ENCODE results near the gene NDUFB4.

The NDUFB4 gene

GRCh38 chr3:120563356-120564022 is 32.6 kb upstream of the NDUFB4 start:
- no peak overlapping the region for H3K27ac Mint-ChIP-seq
- H3K4me1 Mint-ChIP-seq, result peaks cover 6 to 25% of the 10 kb centered on the region in 2 donors
- ATAC-seq (replicated peaks), result no peak
- no peaks in the 10 kb centered on the region for H3K9me3 Mint-ChIP-seq
- H3K27me3 Mint-ChIP-seq, result peaks cover 17 to 18% of the 10 kb centered on the region in 2 donors
- H3K4me3 Mint-ChIP-seq, result no peak overlapping the region
- no peak for DNase-seq
- no peaks in the 10 kb centered on the region for H3K36me3 Mint-ChIP-seq

GRCh38 chr3:120566243-120566975 is 29.7 kb upstream of the NDUFB4 start:
- ATAC-seq (replicated peaks) (peak in 1 of 2 donors; percentile 27), DNase-seq (no peak)
- H3K4me3 Mint-ChIP-seq, result no peak overlapping the region
- H3K27me3 Mint-ChIP-seq, result peaks cover 7 to 20% of the 10 kb centered on the region in 2 donors
- H3K4me1 Mint-ChIP-seq, result peaks cover 0 to 7% of the 10 kb centered on the region in 2 donors
- no peak overlapping the region for H3K27ac Mint-ChIP-seq
- H3K9me3 Mint-ChIP-seq, result no peaks in the 10 kb centered on the region
- no peaks in the 10 kb centered on the region for H3K36me3 Mint-ChIP-seq

DNA sequence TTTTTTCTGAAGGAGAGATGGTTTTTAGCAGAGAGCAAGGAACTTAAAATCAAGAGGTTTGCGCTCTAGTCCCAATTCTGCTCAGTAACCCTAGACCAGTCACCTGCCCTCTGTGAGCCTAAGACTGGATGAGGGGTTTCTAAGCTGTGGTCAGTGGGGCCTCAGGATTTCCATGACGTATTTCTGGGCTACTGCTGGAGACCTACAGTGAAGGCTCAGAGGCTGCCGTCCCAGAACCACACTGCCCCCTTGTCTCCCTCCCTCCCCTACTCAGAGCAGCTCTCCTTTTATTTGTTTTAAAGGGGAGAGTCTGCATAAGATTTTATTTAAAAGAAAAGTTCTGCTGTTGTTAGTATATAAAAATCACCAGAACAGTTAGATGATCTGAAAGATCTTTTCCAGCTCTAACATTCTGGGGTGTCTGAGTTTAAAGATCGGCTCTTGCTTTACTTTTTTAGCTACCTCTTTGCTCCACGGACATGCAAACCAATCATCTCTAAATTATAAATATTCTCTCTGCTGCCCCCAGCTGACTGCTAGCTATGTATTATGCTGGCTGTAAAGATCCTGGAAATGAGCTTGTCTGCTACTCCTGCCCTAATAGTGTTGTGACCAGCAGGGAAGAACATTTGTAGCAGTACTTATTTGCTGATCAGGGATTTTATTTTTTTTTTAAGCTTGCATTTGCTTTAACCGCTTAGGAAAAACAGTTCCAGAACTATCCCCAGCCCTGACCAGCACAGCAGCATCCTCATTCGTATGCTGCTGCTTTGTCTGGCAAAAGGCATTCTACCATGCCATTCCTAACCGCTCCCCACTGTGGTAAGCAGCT is 28.6 kb upstream of the NDUFB4 start:
- Mint-ChIP-seq H3K36me3 (no peaks in the 10 kb centered on the region), H3K4me3 (peak overlapping the region; percentile 45 to 57), H3K9me3 (peaks cover 0 to 3% of the 10 kb centered on the region in 2 donors), H3K4me1 (peaks cover 0 to 6% of the 10 kb centered on the region in 2 donors), H3K27ac (no peak overlapping the region), H3K27me3 (peaks cover 7 to 26% of the 10 kb centered on the region in 2 donors)
- DNase-seq, result no peak
- ATAC-seq (replicated peaks), result peak; percentile 53 to 69

DNA sequence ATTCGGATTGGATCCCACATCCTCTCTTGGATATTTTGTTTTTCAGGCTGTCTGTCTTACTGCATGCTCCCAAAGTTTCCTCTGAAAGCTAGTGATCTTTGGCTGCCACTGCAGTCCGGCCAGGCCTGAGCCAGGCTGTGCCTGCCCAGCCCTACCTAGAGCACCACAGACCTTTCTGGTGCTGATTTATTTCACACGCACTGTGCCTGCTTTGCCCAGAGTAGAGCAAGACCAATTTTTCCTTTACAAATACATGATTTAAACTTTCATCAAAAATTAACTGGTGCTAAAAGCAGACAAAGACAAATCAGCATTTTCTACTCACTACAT is 28.0 kb upstream of the NDUFB4 start:
- H3K27me3 Mint-ChIP-seq, result peaks cover 7 to 26% of the 10 kb centered on the region in 2 donors
- DNase-seq, result no peak
- H3K4me3 Mint-ChIP-seq, result no peak overlapping the region
- ATAC-seq (replicated peaks), result no peak
- H3K36me3 Mint-ChIP-seq, result no peaks in the 10 kb centered on the region
- peaks cover 0 to 6% of the 10 kb centered on the region in 2 donors for H3K4me1 Mint-ChIP-seq
- no peak overlapping the region for H3K27ac Mint-ChIP-seq
- H3K9me3 Mint-ChIP-seq, result peaks cover 2 to 3% of the 10 kb centered on the region in 2 donors

- H3K4me3 Mint-ChIP-seq, result no peak overlapping the region
- DNase-seq (no peak), ATAC-seq (replicated peaks) (no peak)
- H3K27me3 Mint-ChIP-seq, result peaks cover 7 to 27% of the 10 kb centered on the region in 2 donors
- H3K36me3 Mint-ChIP-seq, result no peaks in the 10 kb centered on the region
- H3K27ac Mint-ChIP-seq, result no peak overlapping the region
- H3K9me3 Mint-ChIP-seq, result peaks cover 2 to 3% of the 10 kb centered on the region in 2 donors
- peaks cover 0 to 6% of the 10 kb centered on the region in 2 donors for H3K4me1 Mint-ChIP-seq
These were observed 27.5 kb upstream of the NDUFB4 start for GRCh38 chr3:120568598-120568997.

- H3K27me3 Mint-ChIP-seq, result peaks cover 7 to 28% of the 10 kb centered on the region in 2 donors
- H3K9me3 Mint-ChIP-seq, result peaks cover 3% of the 10 kb centered on the region in 2 donors
- H3K36me3 Mint-ChIP-seq, result no peaks in the 10 kb centered on the region
- no peak overlapping the region for H3K4me3 Mint-ChIP-seq
- DNase-seq, result no peak
- ATAC-seq (replicated peaks), result no peak
- peaks cover 0 to 6% of the 10 kb centered on the region in 2 donors for H3K4me1 Mint-ChIP-seq
- no peak overlapping the region for H3K27ac Mint-ChIP-seq
These were observed 26.7 kb upstream of the NDUFB4 start for GRCh38 chr3:120569222-120570057.

DNA sequence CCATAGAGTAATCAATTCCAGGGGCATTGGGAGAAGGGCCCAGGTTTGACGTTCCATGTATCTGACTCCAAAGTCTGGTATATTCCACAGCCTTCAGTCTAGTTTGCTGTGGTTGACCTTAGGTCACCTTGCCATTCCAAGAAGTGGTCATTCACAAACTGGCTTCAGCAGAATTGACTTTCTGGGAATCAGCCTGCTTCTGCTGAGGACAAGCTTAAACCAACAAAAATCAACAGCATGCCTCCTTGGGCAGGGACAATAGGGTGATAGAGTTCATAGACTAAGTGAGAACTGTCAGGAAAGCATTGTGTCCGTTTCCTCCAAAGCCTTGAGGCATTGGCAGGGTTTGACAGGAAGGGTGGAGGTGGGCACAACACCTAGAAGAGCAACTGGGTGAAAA is 24.1 kb upstream of the NDUFB4 start:
- H3K36me3 Mint-ChIP-seq, result no peaks in the 10 kb centered on the region
- peaks cover 7 to 23% of the 10 kb centered on the region in 2 donors for H3K27me3 Mint-ChIP-seq
- peaks cover 3% of the 10 kb centered on the region in 2 donors for H3K9me3 Mint-ChIP-seq
- H3K4me1 Mint-ChIP-seq, result peaks cover 0 to 6% of the 10 kb centered on the region in 2 donors
- no peak overlapping the region for H3K27ac Mint-ChIP-seq
- no peak for DNase-seq
- ATAC-seq (replicated peaks), result no peak
- H3K4me3 Mint-ChIP-seq, result no peak overlapping the region

DNA sequence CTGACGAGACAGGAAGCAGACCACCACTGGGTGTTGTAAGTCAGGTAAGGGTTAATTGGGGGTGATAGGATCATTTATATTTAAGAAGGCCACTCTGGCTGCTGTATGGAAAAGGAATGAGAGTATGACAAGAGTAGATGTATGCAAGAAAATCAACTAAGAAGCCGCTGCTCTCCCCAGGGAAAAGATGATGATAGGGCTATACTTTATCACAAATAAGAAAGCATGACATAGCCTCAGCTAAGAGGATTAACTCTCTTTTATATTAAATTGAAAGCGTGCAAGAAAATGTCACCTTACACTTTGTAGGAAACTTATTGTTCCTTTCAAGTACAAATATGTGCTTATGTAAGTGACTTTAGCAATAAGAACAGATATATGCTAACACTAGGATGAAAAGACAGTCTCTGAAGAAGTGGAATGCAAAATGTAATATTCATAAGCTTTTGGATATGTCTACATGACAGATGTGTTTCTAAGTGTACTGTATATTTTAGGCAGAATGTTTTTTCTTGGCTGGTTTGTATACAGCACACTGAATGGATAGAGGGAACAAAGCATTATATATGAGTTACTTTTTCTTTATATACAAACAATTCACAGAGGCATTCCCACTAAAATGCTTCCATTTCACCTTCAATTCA is 8.7 kb upstream of the NDUFB4 start:
- Mint-ChIP-seq H3K4me3 (no peak overlapping the region), H3K27ac (no peak overlapping the region), H3K9me3 (peaks cover 0 to 1% of the 10 kb centered on the region in 2 donors), H3K27me3 (peaks cover 18 to 28% of the 10 kb centered on the region in 2 donors), H3K4me1 (no peaks in the 10 kb centered on the region), H3K36me3 (peaks cover 2 to 3% of the 10 kb centered on the region in 2 donors)
- no peak for ATAC-seq (replicated peaks)
- no peak for DNase-seq

- H3K9me3 Mint-ChIP-seq, result no peaks in the 10 kb centered on the region
- H3K27me3 Mint-ChIP-seq, result no peaks in the 10 kb centered on the region
- ATAC-seq (replicated peaks), result no peak
- peak overlapping the region; percentile 94 for H3K27ac Mint-ChIP-seq
- H3K36me3 Mint-ChIP-seq, result peaks cover 3 to 4% of the 10 kb centered on the region in 2 donors
- H3K4me3 Mint-ChIP-seq, result peak overlapping the region; percentile 84 to 89
- DNase-seq, result no peak
- H3K4me1 Mint-ChIP-seq, result peaks cover 6 to 7% of the 10 kb centered on the region in 2 donors
These were observed 384 bp upstream of the NDUFB4 start for GRCh38 chr3:120595788-120596115.

GRCh38 chr3:120596853-120597223 is 702 bp downstream of the NDUFB4 start:
- H3K27me3 Mint-ChIP-seq, result no peaks in the 10 kb centered on the region
- peak overlapping the region; percentile 84 to 89 for H3K4me3 Mint-ChIP-seq
- no peaks in the 10 kb centered on the region for H3K9me3 Mint-ChIP-seq
- ATAC-seq (replicated peaks) (no peak), DNase-seq (no peak)
- peaks cover 6 to 7% of the 10 kb centered on the region in 2 donors for H3K4me1 Mint-ChIP-seq
- H3K36me3 Mint-ChIP-seq, result peaks cover 4 to 12% of the 10 kb centered on the region in 2 donors
- peak overlapping the region; percentile 94 for H3K27ac Mint-ChIP-seq

GRCh38 chr3:120597445-120598049 is 1.4 kb downstream of the NDUFB4 start:
- Mint-ChIP-seq H3K9me3 (no peaks in the 10 kb centered on the region), H3K27ac (peak overlapping the region; percentile 72), H3K36me3 (peaks cover 7 to 14% of the 10 kb centered on the region in 2 donors), H3K4me3 (peak overlapping the region in 1 of 2 donors; percentile 78), H3K27me3 (no peaks in the 10 kb centered on the region), H3K4me1 (peaks cover 6 to 7% of the 10 kb centered on the region in 2 donors)
- ATAC-seq (replicated peaks), result no peak
- DNase-seq, result no peak

DNA sequence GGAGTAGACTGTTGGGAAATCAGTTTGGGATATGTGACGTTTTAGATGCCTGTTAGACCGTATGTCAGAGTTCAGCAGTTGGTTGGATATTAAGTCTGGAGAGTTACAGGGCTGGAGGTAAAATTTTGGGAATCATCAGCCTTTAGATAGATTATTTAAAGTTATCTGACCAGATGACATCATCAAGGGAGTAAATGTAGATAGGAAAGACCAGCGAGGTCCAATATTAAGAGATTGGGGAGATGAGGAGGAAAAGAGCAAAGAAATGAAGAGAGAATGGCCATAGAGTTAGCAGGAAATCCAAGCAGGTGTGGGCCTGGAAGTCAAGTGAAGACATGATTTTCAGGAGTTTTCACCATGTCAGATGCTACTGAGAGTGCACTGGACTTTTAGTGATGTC is 3.1 kb downstream of the NDUFB4 start:
- DNase-seq (no peak), ATAC-seq (replicated peaks) (no peak)
- Mint-ChIP-seq H3K36me3 (peaks cover 14 to 23% of the 10 kb centered on the region in 2 donors), H3K27ac (no peak overlapping the region), H3K9me3 (no peaks in the 10 kb centered on the region), H3K4me3 (no peak overlapping the region), H3K27me3 (no peaks in the 10 kb centered on the region), H3K4me1 (peaks cover 6 to 7% of the 10 kb centered on the region in 2 donors)

- Mint-ChIP-seq H3K27ac (peak overlapping the region; percentile 60), H3K4me1 (peaks cover 0 to 5% of the 10 kb centered on the region in 2 donors), H3K27me3 (no peaks in the 10 kb centered on the region), H3K9me3 (no peaks in the 10 kb centered on the region), H3K4me3 (no peak overlapping the region), H3K36me3 (peaks cover 12 to 20% of the 10 kb centered on the region in 2 donors)
- DNase-seq (no peak), ATAC-seq (replicated peaks) (no peak)
These were observed 5.4 kb downstream of the NDUFB4 start for GRCh38 chr3:120601554-120601953.

All from stimulated activated naive B cell treated with anti-CD40 and anti-IgM and Interleukin-4, amounts not matched to agents 10 μg/mL and 1 μg/mL and 100 μg/mL, for 72 hours (primary cell).